NT2/D1 (cell line): ENCODE measurements around the gene FOLR1.

Source experiments
- DNase-seq: peaks from one replicate; pipeline ENCODE4 v3.0.0-alpha.2; 2011; ENCODE audit warnings: low read depth, low spot score
- H3K27me3 ChIP-seq: 2 replicates; pipeline ENCODE4 v1.6.0; 2011; ENCODE audit warnings: mild to moderate bottlenecking; ENCODE audit not compliant: insufficient read length, insufficient read depth
- H3K36me3 ChIP-seq: 2 replicates; pipeline ENCODE4 v1.6.1; 2011; ENCODE audit warnings: mild to moderate bottlenecking, low read length, mixed read lengths; ENCODE audit not compliant: insufficient read depth, insufficient read length
- H3K4me1 ChIP-seq: 2 replicates; pipeline ENCODE4 v1.5.1; 2011; ENCODE audit not compliant: insufficient read depth, insufficient read length
- H3K4me3 ChIP-seq: 2 replicates; pipeline ENCODE4 v1.5.1; 2011; ENCODE audit warnings: low read depth; ENCODE audit not compliant: insufficient read length
- H3K9ac ChIP-seq: 2 replicates; pipeline ENCODE4 v1.6.0; 2011; ENCODE audit warnings: low read depth; ENCODE audit not compliant: insufficient read length
- H3K9me3 ChIP-seq: 2 replicates; pipeline ENCODE4 v1.5.1; 2011; ENCODE audit warnings: mild to moderate bottlenecking, low read length; ENCODE audit not compliant: insufficient read depth
- SUZ12 ChIP-seq: IDR thresholded peaks from 2 replicates; pipeline ENCODE4 v1.6.1; 2011; ENCODE audit not compliant: insufficient read length, insufficient read depth; ENCODE audit errors: extremely low read depth
- YY1 ChIP-seq: IDR thresholded peaks from 2 replicates; pipeline ENCODE4 v1.6.1; 2011; ENCODE audit not compliant: insufficient read length, insufficient read depth
- ZNF274 ChIP-seq: IDR thresholded peaks from 2 replicates; pipeline ENCODE4 v1.6.1; 2011; ENCODE audit warnings: mild to moderate bottlenecking, low read depth, low read length

The FOLR1 gene

DNA sequence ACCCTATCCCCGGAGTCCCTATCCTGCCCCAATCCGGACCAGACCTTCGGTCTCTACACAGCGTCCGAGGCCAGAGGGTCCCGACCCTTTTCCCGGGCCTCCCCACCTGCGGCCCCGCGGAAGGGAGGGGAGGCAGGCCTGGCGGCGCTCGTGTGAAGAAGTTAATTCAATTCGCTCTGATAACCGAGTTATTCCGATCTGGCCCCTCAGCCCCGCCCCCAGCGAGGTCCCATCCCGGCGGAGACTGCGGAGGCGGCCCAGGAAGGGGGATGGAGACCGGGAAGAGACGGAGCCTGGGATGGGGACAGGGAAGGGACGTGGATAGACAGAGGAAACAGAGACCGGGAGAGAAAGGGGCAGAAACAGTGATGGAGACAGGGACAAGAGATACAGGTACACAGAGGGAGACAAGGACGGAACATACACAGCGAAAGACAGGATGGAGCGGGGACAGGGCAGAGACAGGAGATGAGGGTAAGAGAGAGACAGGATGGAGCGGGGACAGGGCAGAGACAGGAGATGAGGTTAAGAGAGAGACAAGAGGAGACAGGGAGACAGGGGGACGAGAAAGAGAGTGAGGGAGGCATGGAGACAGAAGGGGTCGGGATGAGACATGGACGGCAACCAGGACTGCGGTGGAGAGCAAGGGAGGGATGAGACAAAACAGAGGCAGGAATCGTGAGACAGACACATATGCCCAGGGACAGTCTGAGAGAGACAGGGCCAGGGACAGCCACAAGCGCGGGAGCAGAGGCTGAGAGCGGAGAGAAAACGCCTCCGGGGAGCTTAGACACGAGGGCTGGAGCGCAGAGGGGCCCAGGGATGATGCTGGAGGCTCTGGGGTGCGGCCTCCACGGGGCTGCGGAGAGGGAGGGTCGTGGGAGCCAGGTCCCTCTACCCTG lies 52.7 kb downstream of the FOLR1 start:
- Histone ChIP-seq H3K4me1 (peaks cover 4% of the 10 kb centered on the region), H3K9ac (peak overlapping the region; percentile 56), H3K27me3 (peaks cover 27% of the 10 kb centered on the region), H3K4me3 (peak overlapping the region; percentile 47), H3K36me3 (no peaks in the 10 kb centered on the region), H3K9me3 (no peaks in the 10 kb centered on the region)
- DNase-seq: no peak
- TF ChIP-seq SUZ12 (no peak), ZNF274 (no peak), YY1 (no peak)

DNA sequence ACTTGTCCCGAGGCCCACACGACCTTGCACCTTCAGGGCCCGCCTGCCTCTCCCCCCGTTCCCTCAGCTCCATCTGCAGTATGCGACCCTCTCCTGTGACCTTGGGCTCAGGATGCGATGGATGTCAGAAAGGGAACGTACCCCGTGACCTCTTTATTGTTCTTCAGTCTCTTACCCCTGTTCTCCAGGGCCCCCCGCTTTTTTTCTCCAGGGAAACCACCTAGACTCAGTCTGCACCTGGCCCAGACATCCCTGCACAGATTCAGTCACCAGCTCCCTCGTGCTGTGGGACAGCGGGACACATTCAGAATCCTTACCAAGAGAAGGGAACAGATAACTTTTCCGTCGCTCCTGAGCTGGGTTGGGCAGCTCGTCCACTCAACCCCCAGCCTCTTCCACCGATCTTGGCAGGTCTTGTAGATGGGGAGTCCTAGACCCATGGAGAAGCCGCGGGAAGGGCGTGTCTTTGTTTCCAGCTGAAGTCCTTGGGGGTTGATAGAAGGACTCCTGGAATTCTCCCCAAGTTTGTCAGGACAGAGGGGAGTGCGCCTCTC lies 53.4 kb downstream of the FOLR1 start:
- Histone ChIP-seq H3K9me3 (no peaks in the 10 kb centered on the region), H3K36me3 (no peaks in the 10 kb centered on the region), H3K9ac (no peak overlapping the region), H3K4me3 (no peak overlapping the region), H3K27me3 (peaks cover 27% of the 10 kb centered on the region), H3K4me1 (peaks cover 4% of the 10 kb centered on the region)
- TF ChIP-seq YY1 (no peak), ZNF274 (no peak), SUZ12 (no peak)
- DNase-seq: no peak
